GM12872 (cell line): Measurements from ENCODE around the gene NDUFB7.

Source experiments
- TF ChIP-seq, protein P1 (sequence below): IDR thresholded peaks from 3 replicates; pipeline ENCODE4 v1.5.1; 2011; ENCODE audit warnings: low read depth, mild to moderate bottlenecking, low read length, moderate library complexity; ENCODE audit not compliant: insufficient read depth

The NDUFB7 gene

DNA sequence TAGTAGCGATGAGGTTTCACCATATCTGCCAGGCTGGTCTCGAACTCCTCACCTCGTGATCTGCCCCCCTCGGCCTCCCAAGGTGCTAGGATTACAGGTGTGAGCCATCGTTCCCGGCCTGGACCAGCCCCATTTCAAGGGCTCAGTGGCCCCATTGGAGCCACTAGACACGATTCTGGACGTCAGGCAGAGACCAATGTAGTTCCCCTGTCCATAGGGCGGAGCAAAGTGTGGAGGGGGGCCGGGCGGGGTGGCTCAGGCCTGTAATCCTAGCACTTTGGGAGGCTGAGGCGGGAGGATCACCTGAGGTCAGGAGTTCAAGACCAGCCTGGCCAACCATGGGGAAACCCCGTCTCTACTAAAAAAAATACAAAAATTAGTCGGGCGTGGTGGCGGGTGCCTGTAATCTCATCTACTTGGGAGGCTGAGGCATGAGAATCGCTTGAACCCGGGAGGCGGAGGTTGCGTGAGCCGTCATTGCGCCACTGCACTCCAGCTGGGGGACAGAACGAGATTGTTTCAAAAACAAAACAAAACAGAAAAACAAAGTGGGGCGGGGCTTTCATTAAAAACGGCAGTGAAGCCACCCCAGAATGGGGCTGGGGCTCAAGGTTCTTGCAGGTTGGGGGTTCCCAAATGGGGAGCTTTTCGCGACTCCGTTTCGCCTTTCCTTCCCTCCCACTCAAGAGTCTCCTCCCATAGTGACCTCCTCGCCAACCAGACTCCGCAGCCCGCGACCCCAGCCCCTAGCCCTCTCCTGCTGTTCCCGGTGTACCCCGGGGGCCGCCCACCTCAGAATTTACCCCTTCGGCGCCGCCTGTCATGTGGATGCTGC lies 43.2 kb downstream of the NDUFB7 start:
- TF ChIP-seq, protein P1, sequence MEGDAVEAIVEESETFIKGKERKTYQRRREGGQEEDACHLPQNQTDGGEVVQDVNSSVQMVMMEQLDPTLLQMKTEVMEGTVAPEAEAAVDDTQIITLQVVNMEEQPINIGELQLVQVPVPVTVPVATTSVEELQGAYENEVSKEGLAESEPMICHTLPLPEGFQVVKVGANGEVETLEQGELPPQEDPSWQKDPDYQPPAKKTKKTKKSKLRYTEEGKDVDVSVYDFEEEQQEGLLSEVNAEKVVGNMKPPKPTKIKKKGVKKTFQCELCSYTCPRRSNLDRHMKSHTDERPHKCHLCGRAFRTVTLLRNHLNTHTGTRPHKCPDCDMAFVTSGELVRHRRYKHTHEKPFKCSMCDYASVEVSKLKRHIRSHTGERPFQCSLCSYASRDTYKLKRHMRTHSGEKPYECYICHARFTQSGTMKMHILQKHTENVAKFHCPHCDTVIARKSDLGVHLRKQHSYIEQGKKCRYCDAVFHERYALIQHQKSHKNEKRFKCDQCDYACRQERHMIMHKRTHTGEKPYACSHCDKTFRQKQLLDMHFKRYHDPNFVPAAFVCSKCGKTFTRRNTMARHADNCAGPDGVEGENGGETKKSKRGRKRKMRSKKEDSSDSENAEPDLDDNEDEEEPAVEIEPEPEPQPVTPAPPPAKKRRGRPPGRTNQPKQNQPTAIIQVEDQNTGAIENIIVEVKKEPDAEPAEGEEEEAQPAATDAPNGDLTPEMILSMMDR: no peak

DNA sequence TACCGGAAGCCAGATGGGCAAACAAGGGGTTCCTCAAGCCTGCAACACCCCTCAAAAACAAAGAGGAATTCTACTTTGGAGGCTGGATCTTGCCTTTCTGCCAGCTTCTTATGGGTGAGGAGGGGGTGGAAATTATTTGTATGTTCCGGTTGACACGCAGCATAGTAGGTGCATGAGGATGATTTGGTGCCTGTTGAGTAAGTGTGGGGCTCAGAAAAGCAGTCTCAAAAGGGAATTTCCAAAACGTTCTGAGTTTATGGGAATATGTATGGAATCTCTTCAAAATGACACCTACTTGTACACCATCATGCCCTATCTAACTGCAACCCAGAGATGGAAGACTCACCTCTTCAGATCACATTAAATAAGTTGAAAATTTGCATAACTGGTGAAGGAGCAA lies 45.4 kb downstream of the NDUFB7 start:
- TF ChIP-seq, protein P1: no peak

DNA sequence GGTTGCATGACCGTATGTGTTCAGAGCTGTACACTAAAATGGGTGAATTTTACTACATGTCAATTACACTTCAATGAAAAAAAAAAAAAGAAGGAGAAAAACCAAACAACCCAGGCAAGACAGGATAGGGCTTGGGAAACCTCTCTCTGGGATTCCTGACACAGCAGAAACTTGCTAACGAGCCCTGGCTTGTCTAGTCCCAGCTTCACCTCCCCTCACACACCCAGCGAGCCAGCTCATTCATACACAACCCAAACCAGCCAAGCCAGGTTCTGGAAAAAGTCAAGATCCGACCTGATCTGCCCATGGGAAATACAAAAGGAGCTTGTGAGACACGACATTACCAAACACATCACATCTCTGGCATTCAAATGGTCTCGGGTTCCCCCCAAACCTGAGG lies 46.1 kb downstream of the NDUFB7 start:
- TF ChIP-seq, protein P1: no peak

DNA sequence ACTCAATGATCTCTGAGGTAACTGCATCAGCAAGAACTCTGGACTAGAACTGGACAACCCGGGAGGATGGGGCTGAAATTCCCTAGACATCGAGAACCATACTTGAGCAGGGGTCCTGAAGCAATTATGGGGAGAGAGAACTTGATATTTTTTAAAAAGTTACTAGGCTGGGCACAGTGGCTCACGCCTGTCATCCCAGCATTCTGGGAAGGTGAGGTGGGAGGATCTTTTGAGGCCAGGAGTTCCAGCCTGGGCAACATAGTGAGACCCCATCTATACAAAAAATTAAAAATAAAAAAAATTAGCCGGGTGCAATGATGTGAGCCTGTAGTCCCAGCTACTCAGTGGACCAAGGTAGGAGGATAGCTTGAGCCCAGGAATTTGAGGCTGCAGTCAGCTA lies 51.3 kb downstream of the NDUFB7 start:
- TF ChIP-seq, protein P1: no peak

DNA sequence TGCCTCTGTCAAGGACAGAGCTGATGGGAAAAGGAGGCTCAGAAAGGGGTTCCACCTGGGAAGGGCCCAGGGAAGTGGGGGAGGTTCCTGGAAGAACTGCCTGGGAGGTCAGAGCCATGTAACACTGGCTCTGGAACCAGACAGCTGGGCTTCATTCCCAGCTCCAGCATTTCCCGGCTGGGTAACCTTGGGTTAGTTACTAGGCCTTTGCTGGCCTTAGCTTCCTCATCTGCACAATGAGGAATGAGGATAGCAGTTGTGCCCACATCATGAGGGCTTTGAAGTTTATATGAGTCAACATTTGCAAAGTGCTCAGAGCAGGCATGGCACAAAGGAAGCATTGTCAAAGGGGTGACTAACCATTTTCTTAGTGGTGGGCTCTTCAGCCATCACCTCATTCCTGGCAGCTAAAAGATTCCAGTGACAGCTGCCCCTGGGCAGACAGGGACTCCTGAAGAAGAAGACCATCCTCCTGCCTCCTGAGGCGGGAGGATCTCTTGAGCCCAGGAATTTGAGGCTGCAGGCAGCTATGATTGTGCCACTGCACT lies 51.9 kb downstream of the NDUFB7 start:
- TF ChIP-seq, protein P1: no peak

DNA sequence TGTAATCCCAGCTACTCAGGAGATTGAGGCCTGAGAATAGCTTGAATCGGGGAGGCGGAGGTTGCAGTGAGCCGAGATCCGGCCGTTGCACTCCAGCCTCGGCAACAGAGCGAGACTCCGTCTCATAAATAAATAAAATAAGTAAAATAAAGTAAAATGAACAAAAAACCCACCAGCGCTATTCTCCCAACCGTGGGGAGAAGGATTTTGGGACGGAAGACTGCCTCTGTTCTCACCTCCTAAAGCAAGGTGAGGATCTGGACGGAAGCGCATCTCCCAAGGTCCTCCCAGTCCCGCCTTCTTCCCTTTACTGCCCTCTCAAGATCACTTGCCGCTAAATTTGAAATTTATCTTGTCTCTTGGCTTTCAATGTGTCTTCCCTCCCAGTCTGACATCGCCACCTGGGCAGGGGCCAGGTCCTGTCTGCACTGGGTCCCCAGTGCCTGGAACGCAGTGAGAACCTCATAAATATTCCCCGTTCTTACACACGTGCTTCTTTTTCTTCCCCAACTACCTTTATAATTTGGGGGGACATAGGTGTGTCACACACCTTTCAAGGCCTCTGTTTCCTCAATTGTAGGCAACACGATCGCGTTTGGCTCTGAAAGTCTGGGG lies 52.5 kb downstream of the NDUFB7 start:
- TF ChIP-seq, protein P1: no peak

DNA sequence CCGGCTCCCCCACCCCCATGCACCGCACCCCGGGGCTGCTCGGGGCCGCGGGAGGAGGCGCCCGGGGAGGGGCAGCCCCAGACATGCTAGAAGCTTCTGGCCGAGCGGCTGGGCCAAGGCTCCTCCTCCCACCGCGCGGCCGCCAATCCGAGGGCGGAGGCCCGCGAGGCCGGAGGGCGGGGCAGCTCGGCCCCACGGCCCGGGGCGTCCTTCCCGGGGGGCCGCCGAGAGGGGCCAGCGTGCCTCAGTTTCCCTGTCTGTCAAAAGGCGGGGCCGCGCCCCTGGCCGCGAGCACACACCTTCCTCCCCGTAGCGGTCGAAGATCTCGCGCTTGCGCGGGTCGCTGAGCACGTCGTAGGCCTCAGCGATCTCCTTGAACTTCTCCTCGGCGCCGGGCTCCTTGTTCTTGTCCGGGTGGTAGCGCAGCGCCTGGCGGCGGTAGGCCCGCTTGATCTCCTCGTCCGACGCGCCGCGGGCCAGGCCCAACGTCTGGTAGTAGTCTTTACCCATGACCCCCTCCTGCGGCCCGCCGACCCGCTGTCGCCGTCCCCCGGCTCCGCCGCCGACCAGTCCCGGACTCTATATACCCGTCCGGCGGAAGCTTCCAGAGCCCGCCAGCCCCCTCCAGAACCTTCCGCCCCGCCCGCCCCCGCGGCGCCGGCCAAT lies 53.9 kb downstream of the NDUFB7 start, which contains the start of gene DNAJB1:
TSS of gene DNAJB1 (minus strand) at position 558 of the 666 bp plus-strand sequence. CDS start at position 510, 48 bp downstream.
- TF ChIP-seq, protein P1: no peak
